Liver (tissue), 9 donors: ENCODE data around the gene DCTN5. TPM values are rescaled to one million over a fixed set of nuclear protein-coding genes. Genes with fewer than 3 reads are reported as not detected.

ENCODE experiments used
- DNase-seq: peaks from one replicate; pipeline ENCODE4 v3.0.0-alpha.2; 2017; ENCODE audit warnings: low spot score
- H3K27ac ChIP-seq, 2 donors: one replicate each; pipeline ENCODE4 v1.7.0; 2013; ENCODE audit warnings: inconsistent platforms in 2 of 2, low read length in 2 of 2, control low read depth in 1 of 2, low read depth in 1 of 2, mild to moderate bottlenecking in 1 of 2
- H3K27me3 ChIP-seq, 4 donors: one replicate each; pipeline versions ENCODE4 v1.6.1 to v1.7.0; 2013; ENCODE audit warnings: low read length in 3 of 4, inconsistent platforms in 1 of 4, mild to moderate bottlenecking in 1 of 4, moderate library complexity in 1 of 4; ENCODE audit not compliant: control insufficient read depth in 4 of 4, insufficient read depth in 4 of 4
- H3K36me3 ChIP-seq, 4 donors: one replicate each; pipeline versions ENCODE4 v1.6.1 to v1.7.0; 2013; ENCODE audit warnings: low read length in 3 of 4, mild to moderate bottlenecking in 3 of 4, low read depth in 1 of 4, moderate library complexity in 1 of 4; ENCODE audit not compliant: control insufficient read depth in 4 of 4, insufficient read depth in 3 of 4
- H3K4me1 ChIP-seq, 4 donors: one replicate each; pipeline versions ENCODE4 v1.6.1 to v1.7.0; 2013; ENCODE audit warnings: low read length in 3 of 4, mild to moderate bottlenecking in 3 of 4, moderate library complexity in 1 of 4; ENCODE audit not compliant: control insufficient read depth in 4 of 4, insufficient read depth in 4 of 4
- H3K4me3 ChIP-seq, 3 donors: one replicate each; pipeline versions ENCODE4 v1.6.1 to v1.7.0; 2013; ENCODE audit warnings: low read length in 3 of 3, control low read depth in 1 of 3, low read depth in 1 of 3, mild to moderate bottlenecking in 1 of 3
- H3K9ac ChIP-seq, 2 donors: one replicate each; pipeline ENCODE4 v1.7.0; 2013; ENCODE audit warnings: low read length in 2 of 2, mild to moderate bottlenecking in 2 of 2, moderate library complexity in 2 of 2, control low read depth in 1 of 2, low read depth in 1 of 2
- H3K9me3 ChIP-seq, 4 donors: one replicate each; pipeline versions ENCODE4 v1.6.1 to v1.7.0; 2013; ENCODE audit warnings: low read length in 3 of 4; ENCODE audit not compliant: control insufficient read depth in 4 of 4
- ATF3 ChIP-seq: IDR thresholded peaks from 2 replicates; pipeline ENCODE4 v1.6.1; 2016; ENCODE audit warnings: antibody characterized with exemption
- CTCF ChIP-seq: fragments of 150-350 bp; IDR thresholded peaks from 2 replicates; pipeline ENCODE4 v1.5.1; 2017; ENCODE audit warnings: improper control_type of control experiment, low read depth, low read length; ENCODE audit not compliant: missing input control
- FOXA1 ChIP-seq: IDR thresholded peaks from 2 replicates; pipeline ENCODE4 v1.6.1; 2016; ENCODE audit warnings: antibody characterized with exemption
- GABPA ChIP-seq, 2 donors: IDR thresholded peaks in 1 of 2; conservative IDR thresholded peaks in 1 of 2; 2 replicates each; pipeline ENCODE4 v1.6.1; 2016; ENCODE audit warnings: antibody characterized with exemption in 2 of 2, mild to moderate bottlenecking in 1 of 2, moderate library complexity in 1 of 2
- HNF4A ChIP-seq, 2 donors: conservative IDR thresholded peaks; 2 replicates each; pipeline ENCODE4 v1.6.1; 2016; ENCODE audit warnings: antibody characterized with exemption in 2 of 2, mild to moderate bottlenecking in 2 of 2
- HNF4G ChIP-seq: IDR thresholded peaks from 2 replicates; pipeline ENCODE4 v1.6.1; 2016; ENCODE audit warnings: antibody characterized with exemption
- MAX ChIP-seq: IDR thresholded peaks from 2 replicates; pipeline ENCODE4 v1.6.1; 2016; ENCODE audit warnings: antibody characterized with exemption
- NR2F2 ChIP-seq: IDR thresholded peaks from 2 replicates; pipeline ENCODE4 v1.6.1; 2016; ENCODE audit warnings: antibody characterized with exemption
- RAD21 ChIP-seq, 2 donors: IDR thresholded peaks; 2 replicates each; pipeline ENCODE4 v1.6.1; 2016; ENCODE audit warnings: antibody characterized with exemption in 2 of 2, mild to moderate bottlenecking in 2 of 2
- REST ChIP-seq: IDR thresholded peaks from 2 replicates; pipeline ENCODE4 v1.6.1; 2016; ENCODE audit warnings: antibody characterized with exemption, mild to moderate bottlenecking
- RXRA ChIP-seq, 2 donors: IDR thresholded peaks; 2 replicates each; pipeline ENCODE4 v1.6.1; 2017 to 2018; ENCODE audit warnings: antibody characterized with exemption in 2 of 2, mild to moderate bottlenecking in 1 of 2
- SP1 ChIP-seq: IDR thresholded peaks from 2 replicates; pipeline ENCODE4 v1.6.1; 2018; ENCODE audit warnings: antibody characterized with exemption, mild to moderate bottlenecking
- TAF1 ChIP-seq: conservative IDR thresholded peaks from 2 replicates; pipeline ENCODE4 v1.6.1; 2016; ENCODE audit warnings: antibody characterized with exemption, mild to moderate bottlenecking
- YY1 ChIP-seq: IDR thresholded peaks from 2 replicates; pipeline ENCODE4 v1.6.1; 2016; ENCODE audit warnings: antibody characterized with exemption, mild to moderate bottlenecking
- ZBTB33 ChIP-seq: IDR thresholded peaks from 2 replicates; pipeline ENCODE4 v1.6.1; 2016; ENCODE audit warnings: antibody characterized with exemption
- WGBS: extraction: QIAGEN DNeasy Blood & Tissue Kit; methylation state at CpG from one replicate; pipeline ENCODE4 v1.1.7; 2013; 5-methylcytosine and 5-hydroxymethylcytosine counted together
- polyA plus RNA-seq, 2 donors: library from polyadenylated mRNA; stranded (reverse) in 1 of 2; unstranded in 1 of 2; fragments of 200-250 nt in 1 of 2; fragments of >200 nt in 1 of 2; fragmentation: Nextera tagmentation in 1 of 2; extraction: Ambion mirVana in 1 of 2; gene quantifications; one replicate each; pipeline versions ENCODE4 v1.2.1 to v1.2.3, GENCODE V29; 2013 to 2015
- total RNA-seq, 2 donors: library from RNA; depleted of rRNA; stranded (reverse); fragments of >200 nt; gene quantifications; one replicate each; pipeline ENCODE4 v1.2.3, GENCODE V29; 2014
- donor health status: healthy.
- donor health status: healthy.
- donor health status: healthy.
- donor health status: healthy.
- donor health status: healthy.

DCTN5 gene
- total and polyA plus RNA-seq, 4 donors = 8.3 to 20.9 (median 16.0) TPM

- TF ChIP-seq CTCF = no peak
- no peak for TF ChIP-seq ATF3
- TF ChIP-seq MAX = no peak
- no peak for TF ChIP-seq TAF1
Measured at GRCh38 chr16:23701045-23701444, 59.8 kb downstream of the DCTN5 start (continued).

- Histone ChIP-seq H3K27ac (no peak overlapping the region), H3K27me3 (peaks cover 0 to 6% (median 0%) of the 10 kb centered on the region in 4 donors), H3K4me3 (no peak overlapping the region), H3K9me3 (peaks cover 0 to 10% (median 1%) of the 10 kb centered on the region in 4 donors), H3K9ac (no peak overlapping the region), H3K36me3 (no peaks in the 10 kb centered on the region), H3K4me1 (no peaks in the 10 kb centered on the region)
- WGBS = 67% methylated on average over 2 of the region's 2 CpGs
- no peak for TF ChIP-seq CTCF
- no peak for TF ChIP-seq ATF3
- no peak for TF ChIP-seq FOXA1
- TF ChIP-seq ZBTB33 = no peak
- no peak for TF ChIP-seq SP1
- no peak for TF ChIP-seq NR2F2
- TF ChIP-seq MAX = no peak
- TF ChIP-seq TAF1 = no peak
- no peak for TF ChIP-seq RAD21 (IDR thresholded peaks at IDR 0.05)
- no peak for TF ChIP-seq GABPA (IDR thresholded peaks at IDR 0.05 in 1 of 2, conservative IDR thresholded peaks at IDR 0.05 in 1 of 2)
- no peak for TF ChIP-seq HNF4G
- no peak for TF ChIP-seq HNF4A (conservative IDR thresholded peaks at IDR 0.05)
- TF ChIP-seq REST = no peak
- no peak for TF ChIP-seq YY1
- no peak for TF ChIP-seq RXRA (IDR thresholded peaks at IDR 0.05)
- DNase-seq = no peak
Measured at GRCh38 chr16:23702951-23703350, 61.7 kb downstream of the DCTN5 start.
